Upper lobe of right lung (tissue), 1 donor: Measurements from ENCODE around the gene STRIT1. TPM values are rescaled to one million over a fixed set of nuclear protein-coding genes. Genes with fewer than 3 reads are reported as not detected.

Experiments
- ATAC-seq: fragments of 200-7000 bp; cut with Tn5 transposase; one replicate; pipeline ENCODE4 v1.9.1; 2020; ENCODE audit warnings: mild to moderate bottlenecking, moderate library complexity
- DNase-seq: peaks from one replicate; pipeline ENCODE4 v3.0.0-alpha.2; 2020
- H3K27ac ChIP-seq: fragments of 200-600 bp; one replicate; pipeline ENCODE4 v1.8.0; 2022
- H3K27me3 ChIP-seq: fragments of 200-600 bp; one replicate; pipeline ENCODE4 v1.8.0; 2022; ENCODE audit warnings: mild to moderate bottlenecking
- H3K36me3 ChIP-seq: fragments of 200-600 bp; one replicate; pipeline ENCODE4 v1.8.0; 2022
- H3K4me1 ChIP-seq: fragments of 200-600 bp; one replicate; pipeline ENCODE4 v1.8.0; 2022
- H3K4me3 ChIP-seq: fragments of 200-600 bp; one replicate; pipeline ENCODE4 v1.8.0; 2022; ENCODE audit warnings: mild to moderate bottlenecking
- H3K9me3 ChIP-seq: fragments of 200-600 bp; one replicate; pipeline ENCODE4 v1.8.0; 2022
- intact Hi-C: fragments of 100-400 bp; cut with DNase I; formaldehyde crosslinking; loops from one replicate; pipeline ENCODE4 v1.11.0; 2022
- total RNA-seq: library from RNA; stranded (reverse); fragmentation: NEBNext Ultra II Directional; extraction: Animal tissue kit (Norgen Biotek cat#: 25700); gene quantifications from one replicate; pipeline ENCODE4 v1.2.1, GENCODE V29; 2021
- TF ChIP-seq, protein P1 (sequence below): fragments of 200-600 bp; IDR thresholded peaks from one replicate; pipeline ENCODE4 v1.8.0; 2022; ENCODE audit warnings: antibody characterized with exemption
- donor health status: DM: no; HTN: yes; CAD: no; lungs with severe emphysema.

Gene STRIT1
- total RNA-seq, 1 donor from 2014 or later, result not detected

DNA sequence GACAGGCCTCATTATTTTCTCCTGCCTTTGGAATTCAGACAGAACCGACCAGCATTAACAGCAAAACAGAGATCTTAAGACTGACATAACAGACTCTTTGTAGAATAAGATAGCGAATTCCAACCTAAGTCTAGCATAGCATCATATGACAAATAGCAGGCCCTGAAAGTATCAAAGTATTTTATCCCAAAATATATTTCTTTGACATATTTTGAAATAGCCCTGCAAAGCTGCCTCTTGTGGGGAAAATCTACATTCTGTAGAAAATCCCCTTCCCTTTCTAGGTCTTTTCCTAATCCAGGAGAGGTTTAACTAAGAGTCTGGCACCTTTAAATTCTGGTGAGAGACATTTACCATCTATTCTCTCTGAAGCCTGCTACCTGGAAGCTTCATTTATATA lies 34.4 kb upstream of the STRIT1 start:
- intact Hi-C loops, result no loop called here
- Histone ChIP-seq H3K4me1 (no peaks in the 10 kb centered on the region), H3K36me3 (no peaks in the 10 kb centered on the region), H3K9me3 (no peaks in the 10 kb centered on the region), H3K27ac (no peak overlapping the region), H3K4me3 (no peak overlapping the region), H3K27me3 (no peaks in the 10 kb centered on the region)
- ATAC-seq (no peak), DNase-seq (no peak)
- TF ChIP-seq, protein P1, sequence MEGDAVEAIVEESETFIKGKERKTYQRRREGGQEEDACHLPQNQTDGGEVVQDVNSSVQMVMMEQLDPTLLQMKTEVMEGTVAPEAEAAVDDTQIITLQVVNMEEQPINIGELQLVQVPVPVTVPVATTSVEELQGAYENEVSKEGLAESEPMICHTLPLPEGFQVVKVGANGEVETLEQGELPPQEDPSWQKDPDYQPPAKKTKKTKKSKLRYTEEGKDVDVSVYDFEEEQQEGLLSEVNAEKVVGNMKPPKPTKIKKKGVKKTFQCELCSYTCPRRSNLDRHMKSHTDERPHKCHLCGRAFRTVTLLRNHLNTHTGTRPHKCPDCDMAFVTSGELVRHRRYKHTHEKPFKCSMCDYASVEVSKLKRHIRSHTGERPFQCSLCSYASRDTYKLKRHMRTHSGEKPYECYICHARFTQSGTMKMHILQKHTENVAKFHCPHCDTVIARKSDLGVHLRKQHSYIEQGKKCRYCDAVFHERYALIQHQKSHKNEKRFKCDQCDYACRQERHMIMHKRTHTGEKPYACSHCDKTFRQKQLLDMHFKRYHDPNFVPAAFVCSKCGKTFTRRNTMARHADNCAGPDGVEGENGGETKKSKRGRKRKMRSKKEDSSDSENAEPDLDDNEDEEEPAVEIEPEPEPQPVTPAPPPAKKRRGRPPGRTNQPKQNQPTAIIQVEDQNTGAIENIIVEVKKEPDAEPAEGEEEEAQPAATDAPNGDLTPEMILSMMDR, result no peak

DNA sequence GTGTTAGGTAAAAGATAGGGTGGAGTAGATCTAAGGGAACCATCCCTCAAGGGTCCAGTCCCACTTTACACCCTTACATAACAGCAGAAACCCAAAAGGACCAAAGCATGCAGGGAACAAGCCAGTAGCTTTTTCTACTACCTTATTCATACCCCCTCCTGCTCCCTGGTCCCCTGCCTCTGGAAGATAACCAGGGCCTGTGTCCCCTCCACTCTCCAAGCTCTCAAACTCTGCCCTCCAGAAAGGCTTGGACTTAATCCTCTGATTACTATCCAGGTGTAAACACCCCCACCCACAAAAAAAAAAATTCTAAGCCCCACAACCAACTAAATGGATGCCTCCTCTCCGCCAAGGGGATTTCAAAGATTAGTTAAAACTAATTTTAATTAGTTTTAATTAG lies 33.9 kb upstream of the STRIT1 start:
- TF ChIP-seq, protein P1, result no peak
- Histone ChIP-seq H3K36me3 (no peaks in the 10 kb centered on the region), H3K9me3 (no peaks in the 10 kb centered on the region), H3K27me3 (no peaks in the 10 kb centered on the region), H3K27ac (no peak overlapping the region), H3K4me3 (no peak overlapping the region), H3K4me1 (no peaks in the 10 kb centered on the region)
- intact Hi-C loops, result no loop called here
- ATAC-seq, result no peak
- DNase-seq, result no peak

DNA sequence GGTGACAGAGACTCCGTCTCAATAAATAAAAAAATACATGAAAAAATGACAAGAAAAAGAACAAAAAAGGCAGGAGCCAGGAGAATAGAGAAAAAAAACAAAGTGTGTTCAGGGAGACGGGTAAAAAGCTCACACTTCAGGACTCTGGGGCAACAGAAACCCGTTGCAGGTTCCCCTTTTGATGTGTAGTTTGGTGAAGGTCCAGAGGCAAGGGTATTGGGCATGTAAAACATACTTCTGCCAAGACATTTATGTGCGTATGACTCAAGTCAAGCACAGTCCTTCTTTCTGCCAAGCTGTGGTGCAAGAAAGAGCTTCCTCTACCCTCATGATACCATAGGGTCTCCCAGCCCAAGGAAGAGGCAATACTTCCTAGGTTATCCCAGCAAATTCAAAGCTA lies 33.4 kb upstream of the STRIT1 start:
- DNase-seq (no peak), ATAC-seq (no peak)
- Histone ChIP-seq H3K36me3 (no peaks in the 10 kb centered on the region), H3K9me3 (no peaks in the 10 kb centered on the region), H3K4me3 (no peak overlapping the region), H3K27me3 (no peaks in the 10 kb centered on the region), H3K4me1 (no peaks in the 10 kb centered on the region), H3K27ac (no peak overlapping the region)
- intact Hi-C loops, result no loop called here
- TF ChIP-seq, protein P1, result no peak

DNA sequence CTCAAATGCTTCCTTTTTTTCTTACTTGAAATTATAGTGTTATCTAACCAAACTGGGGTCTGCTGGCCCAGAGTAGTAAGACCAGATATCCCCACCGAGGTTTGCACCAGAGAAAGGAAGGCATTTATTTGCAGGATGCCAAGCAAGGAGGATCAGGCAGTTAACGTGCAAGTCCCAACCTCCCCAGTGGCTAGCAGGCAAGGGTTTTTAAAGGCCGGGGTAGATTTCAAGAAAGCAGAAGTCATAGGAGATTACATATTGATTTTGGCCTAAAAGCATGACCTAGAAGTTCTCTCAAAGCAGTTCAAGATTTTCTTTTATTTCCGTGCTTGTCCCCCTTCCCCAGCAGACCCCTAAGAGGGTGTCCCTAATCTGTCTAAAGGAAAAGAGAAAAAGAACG lies 32.8 kb upstream of the STRIT1 start:
- Histone ChIP-seq H3K27ac (no peak overlapping the region), H3K4me3 (no peak overlapping the region), H3K27me3 (no peaks in the 10 kb centered on the region), H3K4me1 (no peaks in the 10 kb centered on the region), H3K9me3 (no peaks in the 10 kb centered on the region), H3K36me3 (no peaks in the 10 kb centered on the region)
- TF ChIP-seq, protein P1, result no peak
- DNase-seq, result no peak
- intact Hi-C loops, result no loop called here
- no peak for ATAC-seq

DNA sequence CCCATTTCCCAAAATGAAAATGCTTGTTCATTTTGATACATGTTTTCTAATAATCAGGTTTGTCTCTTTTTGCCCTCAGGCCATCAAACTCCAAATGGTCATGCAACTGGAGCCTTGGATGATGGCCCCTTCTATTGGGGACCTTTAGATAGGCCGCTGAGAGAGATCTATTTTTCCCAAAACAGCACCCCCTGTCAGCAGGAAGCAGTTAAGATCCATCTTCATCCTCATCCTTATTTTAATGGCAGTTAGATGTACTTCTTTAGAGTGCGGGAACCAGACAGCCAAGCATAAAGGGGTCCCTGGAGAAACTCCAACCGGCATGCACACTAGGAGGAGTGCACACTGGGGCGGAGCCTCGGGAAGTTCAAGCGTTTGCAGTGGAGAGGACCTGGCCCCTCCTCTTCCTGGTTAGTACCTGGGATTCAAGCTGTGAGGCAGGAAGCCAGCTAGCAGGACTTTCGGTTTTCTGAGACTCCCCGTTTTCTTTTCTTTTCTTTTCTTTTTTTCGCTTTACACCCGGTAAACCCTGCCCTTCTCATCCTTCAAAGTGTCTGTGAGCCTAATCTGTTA lies 31.9 kb upstream of the STRIT1 start:
- no peaks in the 10 kb centered on the region for H3K36me3 ChIP-seq

More for the DNA sequence above, 31.9 kb upstream of the STRIT1 start:
- ATAC-seq (peak; percentile 70), DNase-seq (no peak)
- no peaks in the 10 kb centered on the region for H3K27me3 ChIP-seq
- peak overlapping the region; percentile 22 for H3K4me3 ChIP-seq
- no peak overlapping the region for H3K27ac ChIP-seq
- H3K4me1 ChIP-seq, result no peaks in the 10 kb centered on the region
- H3K9me3 ChIP-seq, result no peaks in the 10 kb centered on the region
- TF ChIP-seq, protein P1, result no peak
- intact Hi-C loops, result no loop called here
